ENCODE measurements around the gene EVX2.

The EVX2 gene

GRCh38 chr2:176106581-176107539, 23.1 kb upstream of the EVX2 start, which contains the start of gene HOXD11:
Gene HOXD11, plus strand, starts transcription at chr2:176107280. Its CDS starts 76 bp downstream, at chr2:176107356.
- no peak for DNase-seq

DNA sequence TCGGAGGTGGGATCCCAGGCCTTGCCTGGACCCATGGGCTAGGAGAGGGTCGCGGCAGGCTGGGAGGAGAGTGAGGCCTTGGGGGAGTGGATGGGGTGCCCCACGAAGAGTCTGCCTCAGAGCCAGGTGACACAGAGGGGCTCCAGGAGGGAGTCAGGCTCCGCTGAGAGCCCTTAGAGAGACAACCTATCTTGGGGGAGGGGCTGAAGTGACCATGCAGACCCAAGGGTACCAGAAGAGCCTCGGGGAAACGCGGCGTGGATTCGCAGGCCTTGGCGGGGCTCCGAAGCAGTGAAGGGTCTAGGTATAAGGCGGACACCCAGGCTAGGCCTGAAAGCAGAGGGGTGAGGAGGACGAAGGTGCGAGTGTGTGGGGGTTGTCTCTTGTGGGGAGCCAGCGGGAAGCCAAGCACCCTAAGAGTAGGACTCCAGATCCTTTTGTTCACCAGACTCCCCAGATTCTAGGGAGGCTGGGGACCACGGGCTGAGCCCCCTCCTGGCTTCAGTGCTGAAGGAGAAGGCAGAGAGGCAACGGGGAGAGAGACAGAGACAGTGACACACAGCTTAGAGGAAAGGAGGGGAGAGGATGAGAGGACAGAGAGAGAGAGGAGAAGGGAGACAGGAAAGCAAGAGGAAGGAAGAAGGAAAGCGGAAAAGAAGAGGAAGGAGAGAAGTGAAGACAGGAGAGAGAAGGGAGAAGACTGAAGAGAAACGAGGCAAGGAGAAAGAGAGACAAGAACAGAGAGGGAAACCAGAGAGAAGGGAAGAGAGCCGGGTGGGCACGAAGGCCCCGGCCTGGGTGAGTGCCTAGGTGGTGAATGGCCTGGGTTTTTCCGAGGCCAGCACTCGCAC, 22.2 kb upstream of the EVX2 start:
- DNase-seq, result no peak

DNA sequence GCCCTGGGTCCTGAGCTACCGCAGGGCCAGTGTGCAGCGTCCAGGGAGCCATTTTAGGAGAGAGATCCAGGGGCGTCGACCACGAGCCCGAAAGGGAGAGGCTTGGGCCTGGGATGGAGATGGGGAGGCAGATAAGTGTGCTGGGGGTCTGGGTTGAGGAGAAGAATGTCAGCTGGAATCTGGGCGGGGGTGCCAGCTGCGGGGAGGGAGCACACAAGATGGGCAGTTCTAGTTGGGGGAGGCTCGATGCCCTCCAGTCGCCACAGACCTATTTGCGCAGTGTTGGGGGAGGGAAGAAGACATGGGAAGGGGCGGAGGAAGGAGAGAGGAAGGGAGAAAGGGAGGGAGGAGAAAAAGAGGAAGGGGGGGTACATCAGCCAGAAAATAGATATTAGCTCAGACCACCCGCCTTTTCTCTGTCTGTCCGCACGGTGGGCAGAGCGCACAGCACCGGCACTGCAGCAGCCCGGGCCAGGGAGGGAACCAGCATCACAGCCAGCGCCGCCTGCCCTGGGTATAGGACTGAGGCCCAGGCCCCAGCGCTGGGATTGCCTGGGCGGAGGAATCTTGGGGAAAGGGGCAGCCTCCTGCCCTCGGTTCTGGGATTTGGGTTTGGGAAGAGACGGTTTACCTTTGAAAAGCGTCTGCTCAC, 21.4 kb upstream of the EVX2 start:
- no peak for DNase-seq

- DNase-seq, result no peak
Observed at GRCh38 chr2:176104316-176105077, 20.7 kb upstream of the EVX2 start.

- no peak for DNase-seq
Observed at GRCh38 chr2:176103742-176104315, 20.1 kb upstream of the EVX2 start.

DNA sequence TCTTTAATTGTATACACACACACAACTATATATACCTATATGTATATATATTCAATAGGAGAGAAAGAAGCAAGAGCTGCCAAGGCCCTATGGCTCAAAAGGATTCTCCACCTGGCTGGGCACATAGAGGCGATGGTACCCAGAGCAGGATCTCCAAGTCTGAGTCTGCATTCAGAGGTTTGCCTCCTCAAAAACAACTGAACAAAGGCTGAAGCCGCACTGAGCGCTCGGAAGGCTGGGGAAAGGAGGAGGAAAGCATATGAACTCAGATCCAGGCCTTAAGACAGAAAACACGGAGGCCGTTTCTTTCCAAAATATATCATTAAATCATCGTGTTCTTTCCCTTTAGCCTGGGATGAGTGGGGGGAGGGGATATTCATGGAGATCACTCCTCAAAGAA, 19.4 kb upstream of the EVX2 start:
- DNase-seq, result no peak

DNA sequence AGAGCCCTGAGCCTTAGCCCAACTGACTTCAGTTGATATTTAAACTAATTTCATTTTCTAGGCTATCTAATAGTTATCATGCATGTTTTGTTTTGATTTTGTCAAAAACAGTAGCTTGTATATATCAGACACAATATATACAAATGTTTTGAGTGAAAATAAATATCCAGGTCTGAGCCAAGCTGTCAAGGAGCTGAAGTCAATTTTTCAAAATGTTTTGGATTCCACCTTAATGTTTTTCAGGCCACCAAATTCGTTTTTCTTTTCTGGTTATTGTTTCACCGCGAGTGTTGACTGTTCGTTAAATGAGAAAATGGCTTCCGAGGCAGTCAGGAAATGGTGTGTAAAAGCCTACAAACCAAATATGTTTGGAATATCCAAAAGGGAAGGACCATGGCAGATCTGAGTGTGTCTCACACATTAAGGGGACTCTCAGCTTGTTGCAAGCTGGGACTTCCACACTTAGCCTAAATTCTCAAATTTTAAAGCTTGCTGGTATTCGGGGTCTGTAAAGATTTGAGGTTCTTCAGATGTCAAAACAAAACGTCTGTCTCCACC, 18.6 kb upstream of the EVX2 start:
- no peak for DNase-seq

DNA sequence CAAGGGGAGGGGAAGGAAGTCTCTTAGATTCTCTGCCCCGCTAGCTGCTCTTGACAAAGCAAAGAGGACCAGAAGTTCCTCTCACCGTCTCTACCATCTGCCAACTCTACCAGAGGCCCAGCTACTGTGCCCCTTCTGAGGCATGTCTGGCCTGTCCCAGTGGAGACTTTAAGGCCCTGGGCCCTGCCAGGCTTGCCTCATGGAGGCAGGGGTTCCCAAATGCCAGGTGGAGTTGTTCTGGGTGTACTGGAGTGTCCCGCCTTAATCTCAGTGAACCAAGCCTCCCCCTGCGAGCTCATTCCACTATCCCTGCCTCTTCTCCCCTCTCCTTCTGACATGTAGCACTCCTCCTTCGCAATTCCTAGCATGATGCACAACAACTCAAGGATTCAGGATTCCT, 18.1 kb upstream of the EVX2 start:
- no peak for DNase-seq

DNA sequence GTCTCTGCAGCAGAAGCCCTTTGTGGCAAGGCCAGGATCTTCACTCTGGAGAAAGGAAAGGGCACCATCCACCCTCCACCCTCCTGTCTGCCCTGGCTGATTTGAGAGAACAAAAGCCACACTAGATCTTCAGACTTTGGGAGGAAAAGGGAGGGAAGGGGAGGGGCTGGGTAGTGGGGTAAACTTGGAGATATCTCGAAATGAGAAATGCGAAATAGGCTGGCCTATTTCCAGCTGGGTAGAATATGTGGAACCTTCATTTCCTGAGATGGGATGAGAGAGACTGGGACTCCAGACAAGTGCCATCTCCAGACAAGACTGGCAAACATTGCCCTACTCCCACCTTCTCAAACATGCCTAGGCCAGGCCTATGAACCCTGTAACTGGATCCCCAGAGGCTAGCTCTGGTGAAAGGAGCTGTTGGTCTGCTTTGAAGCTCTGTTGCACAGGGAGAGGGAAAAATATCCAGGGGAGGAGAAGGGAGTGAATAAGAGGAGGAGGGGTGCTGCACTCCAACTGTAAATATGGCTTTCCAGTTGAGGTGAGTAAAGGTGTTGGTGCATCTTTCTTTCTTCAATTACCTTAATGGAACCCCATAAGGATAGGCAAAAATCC, 17.6 kb upstream of the EVX2 start:
- no peak for DNase-seq

DNA sequence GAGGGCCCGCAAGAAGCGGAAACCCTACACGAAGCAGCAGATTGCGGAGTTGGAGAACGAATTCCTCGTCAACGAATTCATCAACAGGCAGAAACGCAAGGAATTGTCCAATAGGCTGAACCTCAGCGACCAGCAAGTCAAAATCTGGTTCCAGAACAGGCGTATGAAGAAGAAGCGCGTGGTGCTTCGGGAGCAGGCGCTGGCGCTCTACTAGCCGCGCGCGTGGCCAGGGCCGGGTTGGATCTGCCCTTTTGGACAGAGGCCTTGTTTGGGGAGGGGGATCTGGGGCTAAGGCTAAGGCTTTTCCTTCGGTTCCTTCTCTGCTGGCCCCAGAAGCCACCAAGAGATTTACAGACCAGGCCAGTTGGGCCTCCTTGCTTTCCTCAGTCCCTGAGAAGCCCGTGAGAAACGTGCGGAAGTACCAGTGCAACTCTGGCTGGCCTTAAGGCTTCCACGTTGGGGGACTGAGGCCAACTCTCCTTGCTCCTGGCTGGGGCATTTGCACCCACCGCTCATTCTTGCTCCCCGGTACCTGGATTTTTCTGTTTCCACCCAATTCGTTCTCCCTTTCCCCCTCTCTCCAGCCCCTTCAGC, 16.9 kb upstream of the EVX2 start:
- DNase-seq, result no peak

DNA sequence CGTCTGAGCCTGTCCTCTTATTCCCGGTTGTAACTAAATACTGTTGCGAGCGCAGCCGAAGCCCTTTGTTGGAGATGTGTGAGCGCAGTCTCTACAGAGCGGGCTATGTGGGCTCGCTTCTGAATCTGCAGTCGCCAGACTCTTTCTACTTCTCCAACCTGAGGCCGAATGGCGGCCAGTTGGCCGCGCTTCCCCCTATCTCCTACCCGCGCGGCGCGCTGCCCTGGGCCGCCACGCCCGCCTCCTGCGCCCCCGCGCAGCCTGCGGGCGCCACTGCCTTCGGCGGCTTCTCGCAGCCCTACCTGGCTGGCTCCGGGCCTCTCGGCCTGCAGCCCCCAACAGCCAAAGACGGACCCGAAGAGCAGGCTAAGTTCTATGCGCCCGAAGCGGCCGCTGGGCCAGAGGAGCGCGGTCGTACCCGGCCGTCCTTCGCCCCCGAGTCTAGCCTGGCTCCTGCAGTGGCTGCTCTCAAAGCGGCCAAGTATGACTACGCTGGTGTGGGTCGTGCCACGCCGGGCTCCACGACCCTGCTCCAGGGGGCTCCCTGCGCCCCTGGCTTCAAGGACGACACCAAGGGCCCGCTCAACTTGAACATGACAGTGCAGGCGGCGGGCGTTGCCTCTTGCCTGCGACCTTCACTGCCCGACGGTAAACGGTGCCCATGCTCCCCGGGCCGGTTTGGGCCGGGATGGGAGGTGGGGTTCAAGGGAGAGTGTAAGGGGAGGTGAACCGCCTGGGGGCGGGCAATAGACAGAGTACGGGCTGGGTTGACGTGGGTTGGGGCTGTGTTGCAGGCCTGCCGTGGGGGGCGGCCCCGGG, 16.2 kb upstream of the EVX2 start, which contains the start of gene HOXD12:
Gene HOXD12, plus strand, starts transcription at position 68 of the 819 bp plus-strand sequence. Its CDS starts 7 bp downstream, at position 75.
- no peak for DNase-seq

- DNase-seq, result no peak
Observed at GRCh38 chr2:176099159-176099727, 15.5 kb upstream of the EVX2 start.

DNA sequence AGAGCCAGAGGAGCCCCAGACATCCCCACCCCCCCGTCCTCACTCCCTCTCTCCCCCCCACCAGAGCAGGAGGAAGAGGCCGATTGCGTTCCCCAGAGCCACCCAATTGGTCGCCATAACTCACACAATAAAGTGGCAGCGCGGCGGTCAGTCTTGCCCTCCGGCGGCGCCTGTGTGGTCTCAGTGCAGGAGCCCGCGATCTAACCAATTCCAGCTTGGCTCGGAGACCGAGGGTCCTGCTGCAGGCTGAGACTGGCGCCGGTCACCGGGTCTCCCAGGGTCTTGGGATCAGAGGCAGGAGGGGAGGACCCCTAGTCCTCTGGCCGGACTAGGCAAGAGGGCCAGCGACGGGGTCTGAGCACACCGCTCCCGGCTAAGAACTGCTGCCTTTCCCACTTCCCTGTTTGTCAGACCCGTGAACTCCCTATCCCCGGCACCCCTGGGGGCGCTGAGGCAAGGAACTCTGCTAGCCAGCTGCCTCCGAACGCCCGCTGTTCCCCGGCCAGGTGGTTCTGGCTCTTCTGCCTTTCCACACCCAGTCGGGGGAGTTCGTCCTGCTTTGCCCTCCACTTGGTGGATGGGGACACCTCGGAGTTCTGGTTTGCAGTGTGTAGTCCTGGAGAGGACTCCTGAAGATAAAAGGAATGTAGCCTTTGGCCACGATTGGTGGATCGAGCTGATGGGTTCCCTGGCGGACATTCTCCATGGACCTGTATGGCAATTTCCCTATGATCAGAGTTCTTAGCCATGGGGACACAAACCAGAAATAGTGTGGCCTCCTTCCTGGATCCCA, 14.8 kb upstream of the EVX2 start:
- DNase-seq, result no peak

DNA sequence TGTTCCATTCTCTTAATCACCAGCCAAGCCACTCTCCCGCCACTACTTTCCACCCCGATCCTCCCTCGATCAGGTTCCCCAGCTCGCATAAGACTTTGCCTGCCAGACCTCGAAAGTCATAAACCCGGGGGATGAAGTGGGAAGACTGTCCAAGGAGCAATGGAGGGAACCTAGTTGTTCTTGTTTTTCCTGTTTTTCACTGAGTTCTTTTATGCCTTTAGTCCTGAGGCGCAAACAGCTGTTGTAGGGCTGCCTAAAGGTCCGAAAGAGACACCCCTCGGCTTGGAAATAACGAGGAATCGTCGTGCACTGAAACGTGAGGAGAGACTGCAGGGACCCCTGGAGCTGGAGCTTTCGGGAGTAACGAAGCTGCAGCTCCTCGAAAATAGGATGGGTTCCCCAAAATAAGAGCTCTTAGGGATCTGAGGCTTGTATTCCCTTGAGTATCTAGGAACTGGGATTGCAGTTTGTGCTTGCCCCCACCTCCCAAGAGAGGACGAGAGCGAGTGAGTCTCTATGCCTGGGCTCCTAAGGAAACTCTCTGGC, 14.1 kb upstream of the EVX2 start:
- no peak for DNase-seq

GRCh38 chr2:176096986-176097819, 13.4 kb upstream of the EVX2 start:
- DNase-seq, result peak; percentile 42 to 65

DNA sequence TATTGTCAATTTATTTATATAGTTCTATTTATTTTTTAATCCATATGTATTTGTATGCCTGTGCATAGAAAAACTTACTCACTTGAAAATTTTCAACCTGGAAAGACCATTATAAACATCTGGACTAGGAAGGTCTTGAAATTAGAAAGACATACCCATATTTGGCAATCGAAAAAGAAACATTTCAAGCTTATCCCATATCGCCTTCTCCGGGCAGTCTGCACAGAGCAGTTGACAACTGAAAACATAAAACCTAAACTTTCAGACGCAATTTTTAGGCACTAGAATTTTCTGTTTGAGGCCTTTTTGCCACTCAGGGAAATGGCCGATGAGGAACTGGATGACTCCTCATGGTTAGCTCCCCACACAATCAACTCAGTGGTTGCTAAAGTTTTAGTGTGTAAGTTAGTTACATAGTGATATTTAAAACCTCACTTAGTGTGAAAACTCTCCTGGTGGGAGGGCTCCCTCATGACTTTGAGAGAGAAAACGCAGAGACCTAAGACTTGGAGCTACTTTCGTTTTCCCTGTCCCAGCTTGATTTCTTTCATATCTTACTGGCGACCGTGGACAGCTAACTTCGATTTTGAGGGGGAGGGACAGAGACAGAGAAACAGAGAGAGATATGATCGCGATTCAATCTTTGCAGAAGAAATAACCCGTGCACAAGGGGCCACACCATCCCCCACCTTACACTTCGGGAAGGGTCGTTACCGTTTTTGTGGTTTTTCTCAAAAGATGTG, 12.7 kb upstream of the EVX2 start:
- DNase-seq, result peak in 1 of 2 donors; percentile 31
